GM21576 (cell line): ENCODE data around the gene ENPP7.

Experiments
- ATAC-seq: cut with Tn5 transposase; IDR thresholded peaks from one replicate; pipeline ENCODE4 v1.9.1; 2021; ENCODE audit warnings: mild to moderate bottlenecking, moderate library complexity; ENCODE audit not compliant: unreplicated experiment

ENPP7 gene

GRCh38 chr17:79789943-79790804 lies 59.4 kb downstream of the ENPP7 start:
- no peak for ATAC-seq

- no peak for ATAC-seq
Measured at GRCh38 chr17:79790805-79791734, 60.3 kb downstream of the ENPP7 start.

- no peak for ATAC-seq
Measured at GRCh38 chr17:79791735-79792161, 61.0 kb downstream of the ENPP7 start.
